ENCODE data around the gene SSBP3.
"Not testable (repeated sequence)": the region's sequence is repeated elsewhere in the genome, so short reads cannot be mapped to it uniquely, and the experiment has no call there.

The SSBP3 gene

DNA sequence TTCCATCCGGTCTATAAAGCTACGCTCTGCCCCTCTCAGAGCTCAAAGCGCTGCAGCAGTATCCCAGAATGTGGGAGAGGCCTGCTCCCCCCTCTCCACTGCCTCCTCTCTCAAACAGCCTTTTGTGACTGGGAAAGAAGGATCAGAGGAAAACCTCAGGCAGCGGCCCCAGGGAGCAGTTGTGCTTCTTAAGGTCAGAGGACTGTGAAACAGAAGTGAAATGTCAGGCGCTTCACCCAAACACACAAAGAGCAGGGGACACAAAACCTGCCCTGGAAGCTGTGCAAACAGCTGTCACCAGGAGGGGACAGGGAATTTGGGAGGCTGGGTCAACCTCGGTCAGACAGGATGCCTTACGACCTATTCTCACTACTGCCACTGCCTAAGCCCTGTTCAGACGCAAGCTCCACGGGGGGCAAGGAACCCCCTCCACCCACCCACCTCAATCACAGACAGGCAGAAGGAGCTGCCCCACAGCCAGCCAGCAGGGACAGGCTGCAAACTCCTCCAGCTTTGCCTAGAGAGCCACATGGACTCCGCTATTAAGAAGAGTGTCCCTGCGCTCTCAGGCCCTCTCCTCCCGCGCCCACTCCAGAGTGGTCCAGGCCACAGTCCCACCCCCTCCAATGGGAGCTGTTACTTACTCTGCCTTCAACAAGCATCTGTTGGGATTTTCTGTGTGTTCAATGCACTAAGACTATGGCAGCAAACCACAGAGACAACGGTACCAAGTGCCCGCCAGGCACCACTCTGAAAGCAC is 14.6 kb downstream of the SSBP3 start:
- DNase-seq, result no peak

- no peak for DNase-seq
Measured at GRCh38 chr1:54390655-54391054, 15.5 kb downstream of the SSBP3 start.

GRCh38 chr1:54389608-54390007 is 16.6 kb downstream of the SSBP3 start:
- DNase-seq, result not testable (repeated sequence)

DNA sequence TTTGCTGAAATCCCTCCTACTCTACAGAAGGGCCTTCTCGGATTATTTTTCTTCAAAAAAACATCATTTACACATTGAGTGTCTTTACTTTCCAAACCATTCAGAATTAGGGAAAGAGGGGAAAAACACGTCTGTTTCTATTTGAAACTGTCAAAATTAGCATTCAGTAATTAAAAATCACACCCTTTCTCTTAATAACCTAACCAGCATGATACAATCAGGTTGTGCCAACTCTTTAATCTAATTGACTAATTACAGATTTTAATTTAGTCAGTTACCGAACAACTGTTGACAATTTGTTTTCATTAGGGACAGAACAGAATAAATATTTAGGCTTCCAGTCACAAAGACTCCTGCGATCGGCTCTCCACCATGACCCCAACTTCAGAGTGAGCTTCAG is 18.8 kb downstream of the SSBP3 start:
- no peak for DNase-seq

DNA sequence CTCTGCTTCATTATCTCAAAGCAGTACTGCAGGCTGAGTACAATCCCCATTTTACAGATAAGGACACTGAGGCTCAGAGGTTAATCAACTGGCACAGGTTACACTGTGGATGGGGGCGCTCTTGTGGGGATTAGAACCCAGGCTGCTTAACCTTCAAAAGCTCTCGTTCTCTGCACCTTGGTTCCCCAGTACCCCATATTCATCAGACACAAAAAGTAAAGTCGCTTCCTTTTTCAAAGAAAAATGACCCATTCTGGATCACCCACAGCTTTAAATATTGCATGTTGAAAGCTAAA is 20.5 kb downstream of the SSBP3 start:
- no peak for DNase-seq

- no peak for DNase-seq
Measured at GRCh38 chr1:54384918-54385726, 21.1 kb downstream of the SSBP3 start.

GRCh38 chr1:54384471-54384870 is 21.7 kb downstream of the SSBP3 start:
- no peak for DNase-seq

DNA sequence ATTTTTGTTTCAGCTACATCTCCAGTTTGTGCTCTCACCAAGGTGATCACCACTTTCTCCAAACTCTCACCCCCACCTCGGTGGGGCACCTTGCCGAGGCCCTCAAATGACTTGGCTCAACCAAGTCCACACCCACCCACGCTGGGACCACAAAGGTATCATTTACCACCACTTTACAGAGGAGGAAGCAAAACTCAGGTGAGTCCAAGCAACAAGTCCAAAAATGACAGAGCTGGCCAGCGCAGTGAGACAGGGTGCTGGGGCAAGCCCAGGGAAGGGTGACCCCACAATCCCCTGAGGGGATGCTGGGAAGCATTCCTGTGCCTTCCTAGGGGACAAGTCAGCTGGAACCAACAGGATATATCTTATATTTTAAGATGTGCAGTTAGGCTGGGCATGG is 24.7 kb downstream of the SSBP3 start:
- no peak for DNase-seq

DNA sequence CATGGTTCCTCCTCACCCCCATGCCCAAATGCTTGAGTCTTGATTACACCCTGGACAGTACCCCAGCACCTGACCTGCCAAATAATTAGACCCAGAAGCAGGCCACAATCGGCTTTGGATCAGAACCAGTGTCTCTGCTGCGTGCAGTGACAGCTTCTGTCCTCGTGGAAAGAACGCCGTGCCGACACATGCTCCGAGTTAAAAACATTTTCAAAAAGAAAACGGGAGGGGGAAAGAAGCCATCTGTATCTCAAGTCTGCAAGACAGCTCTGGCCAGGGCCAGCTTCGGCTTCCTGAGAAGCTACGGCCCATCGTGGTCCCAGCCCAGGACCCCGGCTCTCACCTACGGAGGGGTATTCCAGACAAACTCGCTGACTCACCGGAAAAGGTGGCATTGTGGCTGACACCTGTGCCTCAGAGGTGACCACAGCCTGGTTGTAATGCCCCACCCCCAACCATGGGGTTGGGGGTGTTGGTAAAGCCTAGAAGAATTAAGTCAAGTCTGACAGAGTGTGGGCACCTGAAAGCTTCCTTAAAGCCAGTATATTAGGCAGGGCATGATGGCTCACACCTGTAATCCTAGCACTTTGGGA is 25.8 kb downstream of the SSBP3 start:
- peak; percentile 27 for DNase-seq

DNA sequence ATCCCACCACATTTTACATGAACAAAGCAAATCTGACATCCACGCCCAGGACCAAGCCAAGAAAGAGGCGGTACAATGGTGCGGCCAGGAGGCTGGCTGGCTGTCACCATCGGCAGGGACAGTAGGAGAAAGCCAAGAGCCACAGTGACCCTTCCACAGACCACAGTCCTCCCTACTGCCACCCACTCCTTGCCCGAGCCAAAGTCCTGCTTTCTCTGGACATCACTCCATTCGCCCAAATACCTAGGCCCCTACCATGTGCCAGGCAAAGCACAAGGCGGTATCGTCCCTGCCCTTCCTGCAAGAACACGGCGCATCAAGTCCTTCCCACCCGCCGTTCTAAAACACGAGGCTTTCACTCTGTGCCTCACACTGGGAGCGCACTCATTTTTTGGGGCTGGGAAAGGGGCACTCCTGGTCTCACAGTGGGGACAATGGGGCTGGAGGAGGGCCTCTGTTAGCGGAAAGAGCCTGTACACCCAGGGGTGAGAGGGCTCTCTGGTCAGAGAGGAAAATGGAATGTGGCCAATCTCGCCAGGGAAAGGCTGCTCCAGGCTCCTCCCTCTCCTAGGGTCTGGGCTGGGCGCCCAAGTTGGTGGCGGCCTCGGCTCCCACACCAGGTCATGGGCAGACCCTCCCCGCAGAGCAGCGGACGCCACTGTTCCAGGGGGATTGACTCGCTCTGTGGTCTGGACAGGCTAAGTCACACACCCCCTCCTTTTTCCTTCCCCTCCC is 26.5 kb downstream of the SSBP3 start:
- DNase-seq, result no peak

DNA sequence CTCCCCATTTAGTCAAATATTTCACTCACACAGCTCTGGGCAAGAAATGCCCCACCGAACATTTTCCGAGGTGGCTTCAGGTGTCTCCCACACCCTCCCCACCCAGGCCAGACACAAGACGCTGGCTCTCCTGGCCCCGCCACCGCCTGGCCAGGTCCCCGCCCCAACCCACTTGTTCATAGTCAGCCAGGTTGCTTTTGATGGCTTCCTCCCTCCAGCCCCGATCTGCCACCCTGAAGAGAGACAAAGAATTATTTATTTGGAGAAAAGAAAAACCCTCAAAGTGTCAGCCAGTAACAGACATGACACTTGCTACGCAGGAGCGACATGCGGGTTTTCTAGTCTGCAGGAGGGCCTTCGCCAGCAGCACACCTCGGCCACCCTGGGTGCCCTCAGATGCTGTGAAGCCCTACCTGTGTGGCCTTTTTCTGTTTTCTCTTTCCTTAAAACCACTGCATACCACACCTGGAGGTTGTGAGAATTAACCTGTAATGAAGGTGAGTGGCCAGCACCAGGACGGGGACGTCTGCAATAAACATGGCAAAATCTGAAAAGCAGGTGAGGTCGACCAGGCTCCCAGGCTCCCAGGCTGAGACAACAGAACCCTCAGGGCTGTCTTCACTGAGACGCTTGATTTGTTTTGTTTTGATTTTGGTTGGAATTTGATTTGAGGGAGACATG is 27.2 kb downstream of the SSBP3 start:
- no peak for DNase-seq

DNA sequence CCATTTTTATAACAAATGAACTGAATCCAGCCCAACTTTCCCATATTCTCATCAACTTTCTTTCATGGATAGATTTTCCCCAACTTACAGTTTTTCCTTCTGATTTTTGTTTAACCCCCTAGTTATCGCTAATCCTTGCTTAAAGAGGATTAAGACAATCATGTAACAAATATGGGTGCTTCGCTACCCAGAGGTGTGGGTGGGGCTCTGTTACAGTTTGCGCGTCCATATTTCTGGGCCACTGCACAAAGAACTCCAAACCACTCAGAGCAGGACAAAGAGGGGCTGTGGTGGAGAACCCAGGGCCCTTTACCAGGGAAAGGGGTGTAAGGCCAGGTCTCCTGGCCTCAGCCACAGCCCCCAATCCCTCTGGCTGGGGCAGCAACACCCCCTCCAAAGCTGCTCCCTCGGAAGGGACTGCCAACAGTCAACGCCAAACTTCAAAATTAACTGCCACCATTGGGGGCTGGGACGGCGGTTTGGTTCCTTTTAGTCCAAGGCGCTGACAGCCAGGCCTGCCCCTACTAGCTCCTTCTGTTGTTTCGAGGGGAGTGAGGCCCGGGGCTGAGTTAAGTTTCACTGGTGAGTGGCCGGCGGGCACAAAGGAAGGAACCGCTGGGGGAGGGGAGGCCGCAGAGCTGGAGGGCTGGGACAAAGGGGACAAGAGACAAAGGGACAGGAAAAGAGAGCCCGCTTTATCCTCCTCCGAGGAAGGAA is 27.9 kb downstream of the SSBP3 start:
- no peak for DNase-seq

- DNase-seq, result no peak
Measured at GRCh38 chr1:54377040-54377691, 29.0 kb downstream of the SSBP3 start.

GRCh38 chr1:54376430-54377039 is 29.7 kb downstream of the SSBP3 start:
- DNase-seq, result peak; percentile 45

DNA sequence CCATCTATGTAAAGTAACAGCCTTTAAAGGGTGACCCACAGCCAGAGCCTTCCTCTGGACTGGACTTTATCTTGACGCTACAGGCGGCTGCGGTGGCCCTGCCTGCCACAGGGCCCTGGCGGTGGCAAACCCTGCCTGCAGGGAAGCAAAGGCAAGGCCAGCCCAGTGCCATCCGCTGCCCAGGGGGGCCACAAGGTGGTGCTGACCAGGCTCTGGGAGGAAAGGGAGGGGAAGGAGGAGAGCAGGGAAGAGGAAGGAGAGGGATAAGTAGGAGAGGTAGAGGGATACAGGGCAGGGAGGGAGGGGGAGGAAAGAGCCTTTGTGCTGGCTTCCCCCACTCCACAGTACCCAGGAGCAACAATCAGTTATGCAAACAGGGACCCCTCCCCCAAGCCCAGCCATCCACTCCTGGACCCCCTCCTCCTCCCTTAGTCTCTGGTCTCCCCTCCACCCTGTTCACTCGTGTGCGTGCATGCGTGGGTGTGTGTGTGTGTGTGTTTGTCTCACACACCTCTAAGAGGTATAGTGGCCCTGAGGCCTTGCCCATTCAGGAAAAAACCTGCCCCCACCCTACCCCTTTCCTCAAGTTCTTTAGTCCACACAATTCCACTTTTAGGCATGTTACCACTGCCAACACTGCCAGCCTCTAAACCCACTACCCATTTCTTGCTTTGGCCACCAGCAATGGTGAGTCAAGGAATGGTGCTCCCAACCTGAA is 30.3 kb downstream of the SSBP3 start:
- DNase-seq, result no peak

- DNase-seq, result no peak
Measured at GRCh38 chr1:54375298-54375697, 30.9 kb downstream of the SSBP3 start.

DNA sequence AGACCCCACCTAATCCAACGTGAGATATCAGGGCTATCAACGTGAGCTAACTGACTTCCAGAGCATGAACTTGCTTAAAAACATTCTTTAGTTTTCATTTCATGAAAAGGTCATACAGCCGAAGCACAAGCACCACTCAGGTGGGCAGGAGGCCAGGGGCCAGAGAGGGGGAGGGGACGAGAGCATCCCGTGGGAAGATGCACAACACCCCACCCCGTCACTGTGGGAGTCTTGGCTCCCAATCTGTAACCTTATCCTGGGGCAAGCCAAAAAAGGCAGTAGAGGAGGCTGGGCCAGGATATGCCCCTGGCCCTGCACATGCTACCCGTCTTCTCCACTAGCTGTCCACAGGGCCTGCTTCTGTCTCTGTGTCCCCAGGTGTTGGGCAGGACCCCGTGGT is 31.4 kb downstream of the SSBP3 start:
- no peak for DNase-seq

- DNase-seq, result no peak
Measured at GRCh38 chr1:54372978-54373377, 33.2 kb downstream of the SSBP3 start.

DNA sequence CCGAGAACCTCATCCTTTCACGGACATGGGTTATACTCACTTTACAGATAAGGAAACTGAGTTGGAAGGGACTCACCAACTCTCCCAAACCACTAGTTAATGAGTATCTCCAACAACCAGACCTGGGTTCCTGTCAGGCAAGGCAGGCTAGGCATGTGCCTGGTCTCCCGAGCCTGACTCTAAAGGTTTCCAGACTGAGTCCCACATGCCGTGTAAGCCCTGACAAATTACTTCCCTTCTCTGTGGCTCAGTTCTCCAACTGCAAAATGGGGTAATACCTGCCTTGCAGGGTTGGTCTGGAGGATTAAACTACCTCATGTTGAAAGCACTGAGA is 34.3 kb downstream of the SSBP3 start:
- no peak for DNase-seq

Data from stimulated activated CD4-positive, alpha-beta T cell treated with anti-CD3 and anti-CD28 coated beads, Interleukin-15, amount 100 ng/mL, for 24 hours (primary cell).